Dermis blood vessel endothelial cell (primary cell): ENCODE results near the gene MTIF2. TPM values are rescaled to one million over a fixed set of nuclear protein-coding genes. Genes with fewer than 3 reads are reported as not detected.
"Not testable (repeated sequence)": the region's sequence is repeated elsewhere in the genome, so short reads cannot be mapped to it uniquely, and the experiment has no call there.

Source experiments
- DNase-seq: peaks from one replicate; pipeline ENCODE4 v3.0.0; 2010
- total RNA-seq: library from RNA; depleted of rRNA; stranded (reverse); fragments of >200 nt; gene quantifications from 2 replicates; pipeline ENCODE4 v1.2.3, GENCODE V29; 2014

MTIF2 gene
- total RNA-seq, 1 donor from 2014 or later = 30.8 TPM

DNA sequence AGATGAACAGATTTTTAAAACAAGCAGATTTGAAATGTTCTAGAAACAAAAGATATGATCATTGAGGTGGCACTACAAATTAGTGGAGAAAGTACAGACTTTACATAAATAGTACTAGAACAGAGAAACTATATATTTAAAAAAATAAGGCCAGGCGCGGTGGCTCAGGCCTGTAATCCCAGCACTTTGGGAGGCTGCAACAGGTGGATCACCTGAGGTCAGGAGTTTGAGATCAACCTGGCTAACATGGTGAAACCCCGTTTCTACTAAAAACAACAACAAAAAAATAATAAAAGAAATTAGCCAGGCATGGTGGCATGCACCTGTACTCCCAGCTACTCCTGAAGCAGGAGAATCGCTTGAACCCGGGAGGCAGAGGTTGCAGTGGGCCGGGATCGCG, 82.2 kb downstream of the MTIF2 start:
- DNase-seq = not testable (repeated sequence)

Other genes with a start within 250 kb of the MTIF2 start
- gene RTN4, start 218.8 kb downstream of the MTIF2 start, total RNA-seq = 118 and 312 TPM in 2 replicates
- 6.9 and 8.2 TPM in 2 replicates for gene CLHC1, start 36.9 kb downstream of the MTIF2 start, total RNA-seq
- gene RPS27A, start 36.5 kb downstream of the MTIF2 start, total RNA-seq = 694 and 1,366 TPM in 2 replicates
- 51.6 and 75.4 TPM in 2 replicates for gene CCDC88A, start 150.6 kb upstream of the MTIF2 start, total RNA-seq